ENCODE measurements around the gene GBA2.

GBA2 gene

GRCh38 chr9:35792826-35793225, 43.8 kb upstream of the GBA2 start:
- TF ChIP-seq FOXP2 (optimal IDR thresholded peaks at IDR 0.05; ENCODE audit: borderline replicate concordance, extremely low read depth, extremely low read length, insufficient read depth), result no peak

- TF ChIP-seq SIN3A (IDR thresholded peaks at IDR 0.05; ENCODE audit: borderline replicate concordance, insufficient read depth, low read length) (no peak), FOXP2 (optimal IDR thresholded peaks at IDR 0.05; ENCODE audit: borderline replicate concordance, extremely low read depth, extremely low read length, insufficient read depth) (no peak), TAF1 (IDR thresholded peaks at IDR 0.05; ENCODE audit: borderline replicate concordance, insufficient read depth, low read length) (no peak), REST (IDR thresholded peaks at IDR 0.05; ENCODE audit: insufficient read depth in 1 of 2, low read depth in 2 of 2, low read length in 2 of 2) (no peak), POLR2AphosphoS5 (IDR thresholded peaks at IDR 0.05; ENCODE audit: low read depth, low read length) (no peak)
Measured at GRCh38 chr9:35792024-35792813, 43.2 kb upstream of the GBA2 start.

- TF ChIP-seq POLR2AphosphoS5 (IDR thresholded peaks at IDR 0.05; ENCODE audit: low read depth, low read length), result no peak
- no peak for TF ChIP-seq TAF1 (IDR thresholded peaks at IDR 0.05; ENCODE audit: borderline replicate concordance, insufficient read depth, low read length)
- no peak for TF ChIP-seq FOXP2 (optimal IDR thresholded peaks at IDR 0.05; ENCODE audit: borderline replicate concordance, extremely low read depth, extremely low read length, insufficient read depth)
- TF ChIP-seq REST (IDR thresholded peaks at IDR 0.05; ENCODE audit: insufficient read depth in 1 of 2, low read depth in 2 of 2, low read length in 2 of 2), result no peak
- no peak for TF ChIP-seq SIN3A (IDR thresholded peaks at IDR 0.05; ENCODE audit: borderline replicate concordance, insufficient read depth, low read length)
Measured at GRCh38 chr9:35791297-35791921, 42.4 kb upstream of the GBA2 start, which contains the start of gene NPR2. Gene NPR2, plus strand, starts transcription at chr9:35791591. Its CDS starts 818 bp downstream, at chr9:35792409.

GRCh38 chr9:35790385-35791296, 41.6 kb upstream of the GBA2 start:
- TF ChIP-seq POLR2AphosphoS5 (IDR thresholded peaks at IDR 0.05; ENCODE audit: low read depth, low read length), result no peak
- TF ChIP-seq REST (IDR thresholded peaks at IDR 0.05; ENCODE audit: insufficient read depth in 1 of 2, low read depth in 2 of 2, low read length in 2 of 2), result no peak
- no peak for TF ChIP-seq SIN3A (IDR thresholded peaks at IDR 0.05; ENCODE audit: borderline replicate concordance, insufficient read depth, low read length)
- TF ChIP-seq TAF1 (IDR thresholded peaks at IDR 0.05; ENCODE audit: borderline replicate concordance, insufficient read depth, low read length), result no peak
- no peak for TF ChIP-seq FOXP2 (optimal IDR thresholded peaks at IDR 0.05; ENCODE audit: borderline replicate concordance, extremely low read depth, extremely low read length, insufficient read depth)

GRCh38 chr9:35790025-35790384, 41.0 kb upstream of the GBA2 start:
- no peak for TF ChIP-seq REST (IDR thresholded peaks at IDR 0.05; ENCODE audit: insufficient read depth in 1 of 2, low read depth in 2 of 2, low read length in 2 of 2)
- TF ChIP-seq SIN3A (IDR thresholded peaks at IDR 0.05; ENCODE audit: borderline replicate concordance, insufficient read depth, low read length), result no peak
- TF ChIP-seq TAF1 (IDR thresholded peaks at IDR 0.05; ENCODE audit: borderline replicate concordance, insufficient read depth, low read length), result no peak
- no peak for TF ChIP-seq FOXP2 (optimal IDR thresholded peaks at IDR 0.05; ENCODE audit: borderline replicate concordance, extremely low read depth, extremely low read length, insufficient read depth)
- no peak for TF ChIP-seq POLR2AphosphoS5 (IDR thresholded peaks at IDR 0.05; ENCODE audit: low read depth, low read length)

Data from PFSK-1 (cell line).